Endothelial cell of umbilical vein (primary cell): Measurements from ENCODE around the gene GOLT1B. TPM values are rescaled to one million over a fixed set of nuclear protein-coding genes. Genes with fewer than 3 reads are reported as not detected.

Experiments
- BruUV-seq: library from RNA; stranded (reverse); fragments of 400-500 nt; replicated peaks from 2 replicates; lab custom pipeline; 2021; lab: Mats Ljungman, UMichigan
- CTCF ChIA-PET: fragments of 300-600, 350-600 bp; sonication (Branson Sonifier 250); formaldehyde crosslinking; loops from one replicate; lab custom pipeline; 2021; ENCODE audit warnings: antibody characterized with exemption, inconsistent platforms; lab: Charles Lee
- POLR2A ChIA-PET: fragments of 300-600, 350-600 bp; sonication (Branson Sonifier 250); formaldehyde crosslinking; loops from one replicate; lab custom pipeline; 2021; ENCODE audit warnings: antibody characterized with exemption, inconsistent platforms; lab: Charles Lee
- DNase-seq: peaks from one replicate; pipeline ENCODE4 v3.0.0-alpha.2; 2011; ENCODE audit warnings: low read depth, low spot score
- FAIRE-seq: peaks from 2 replicates; lab custom pipeline; 2011; peaks lifted over from hg19 to GRCh38; lab: Jason Lieb, UNC
- H2AFZ ChIP-seq: 2 replicates; pipeline ENCODE4 v1.6.0; 2012; ENCODE audit warnings: low read depth, low read length, control low read depth, inconsistent platforms
- H3K27ac ChIP-seq: 2 replicates; pipeline ENCODE4 v1.5.1; 2011; ENCODE audit warnings: low read depth, mild to moderate bottlenecking, control low read depth, low read length, moderate library complexity; ENCODE audit not compliant: insufficient read depth
- H3K27me3 ChIP-seq, 2 experiments: 2 replicates each; pipeline versions ENCODE4 v1.6.0 to v1.6.1; 2011; ENCODE audit warnings: low read length in 2 of 2, mixed read lengths in 1 of 2; ENCODE audit not compliant: control insufficient read depth in 2 of 2, insufficient read depth in 2 of 2
- H3K36me3 ChIP-seq, 2 experiments: 2 replicates in 1 of 2; 3 replicates in 1 of 2; pipeline ENCODE4 v1.5.1; 2011; ENCODE audit warnings: low read length in 2 of 2, mild to moderate bottlenecking in 1 of 2, moderate library complexity in 1 of 2; ENCODE audit not compliant: control insufficient read depth in 2 of 2, insufficient read depth in 2 of 2; ENCODE audit errors: extremely low read depth in 1 of 2
- H3K4me1 ChIP-seq: 3 replicates; pipeline ENCODE4 v1.5.1; 2011; ENCODE audit warnings: mild to moderate bottlenecking, low read length; ENCODE audit not compliant: control insufficient read depth, insufficient read depth; ENCODE audit errors: extremely low read depth
- H3K4me2 ChIP-seq: 2 replicates; pipeline ENCODE4 v1.6.1; 2011; ENCODE audit warnings: low read length, control low read depth, mixed read lengths; ENCODE audit not compliant: insufficient read depth
- H3K4me3 ChIP-seq, 3 experiments: fragments of 200-600 bp in 1 of 3; sonication (generic), shearing (Covaris generic) in 1 of 3; replicated peaks in 1 of 3; 2 replicates each; pipeline ENCODE4 v1.5.1; 2011 to 2016; ENCODE audit warnings: control low read depth in 3 of 3, low read length in 3 of 3, mild to moderate bottlenecking in 2 of 3, inconsistent platforms in 1 of 3, low read depth in 1 of 3, moderate library complexity in 1 of 3; ENCODE audit not compliant: insufficient read depth in 1 of 3
- H3K79me2 ChIP-seq: 2 replicates; pipeline ENCODE4 v1.6.0; 2012; ENCODE audit warnings: low read length, inconsistent platforms; ENCODE audit not compliant: control insufficient read depth, insufficient read depth
- H3K9ac ChIP-seq: replicated peaks from 2 replicates; pipeline ENCODE3; 2011; ENCODE audit warnings: low read length, control low read depth; ENCODE audit not compliant: insufficient read depth; ENCODE audit errors: extremely low read depth
- H3K9me1 ChIP-seq: replicated peaks from 3 replicates; pipeline ENCODE4 v1.6.0; 2011; ENCODE audit warnings: mild to moderate bottlenecking, low read length; ENCODE audit not compliant: control insufficient read depth, insufficient read depth; ENCODE audit errors: extremely low read depth
- H3K9me3 ChIP-seq: replicated peaks from 2 replicates; pipeline ENCODE4 v1.5.1; 2012; ENCODE audit warnings: low read length, inconsistent platforms; ENCODE audit not compliant: control insufficient read depth, insufficient read depth
- H4K20me1 ChIP-seq: replicated peaks from 2 replicates; pipeline ENCODE3; 2011; ENCODE audit warnings: mild to moderate bottlenecking, low read length; ENCODE audit not compliant: control insufficient read depth, insufficient read depth; ENCODE audit errors: extremely low read depth
- CTCF ChIP-seq, 2 donors: IDR thresholded peaks; 1 replicate in 1 of 2; 2 replicates in 1 of 2; pipeline ENCODE4 v1.5.1; 2011; ENCODE audit warnings: low read length in 2 of 2, mild to moderate bottlenecking in 2 of 2, moderate library complexity in 2 of 2, control low read depth in 1 of 2, inconsistent platforms in 1 of 2, low read depth in 1 of 2; ENCODE audit not compliant: insufficient read depth in 1 of 2; ENCODE audit errors: extremely low read depth in 1 of 2
- EZH2 ChIP-seq: IDR thresholded peaks from 2 replicates; pipeline ENCODE4 v1.6.1; 2012; ENCODE audit warnings: borderline replicate concordance, low read depth, mild to moderate bottlenecking, moderate library complexity, low read length, inconsistent platforms; ENCODE audit not compliant: severe bottlenecking
- FOS ChIP-seq: IDR thresholded peaks from 2 replicates; pipeline ENCODE4 v1.6.1; 2011; ENCODE audit warnings: mild to moderate bottlenecking, low read length, moderate library complexity, borderline replicate concordance; ENCODE audit not compliant: insufficient read depth
- GATA2 ChIP-seq: IDR thresholded peaks from 2 replicates; pipeline ENCODE4 v1.7.0; 2011; ENCODE audit warnings: low read depth, mild to moderate bottlenecking, moderate library complexity, mixed read lengths, low read length; ENCODE audit not compliant: insufficient read length, insufficient read depth
- JUN ChIP-seq: IDR thresholded peaks from 2 replicates; pipeline ENCODE4 v1.6.1; 2011; ENCODE audit warnings: borderline replicate concordance, low read depth; ENCODE audit not compliant: insufficient read length, insufficient read depth
- MAX ChIP-seq: IDR thresholded peaks from 2 replicates; pipeline ENCODE4 v1.6.1; 2011; ENCODE audit not compliant: insufficient read depth, insufficient read length
- MYC ChIP-seq: IDR thresholded peaks from one replicate; pipeline ENCODE4 v1.6.1; 2011; ENCODE audit warnings: mild to moderate bottlenecking, low read depth, low read length
- POLR2A ChIP-seq: IDR thresholded peaks from 2 replicates; pipeline ENCODE4 v1.6.1; 2012; ENCODE audit warnings: low read depth, mild to moderate bottlenecking, control low read depth, low read length
- POLR2AphosphoS5 ChIP-seq: IDR thresholded peaks from 2 replicates; pipeline ENCODE4 v1.6.1; 2012; ENCODE audit warnings: low read depth, mild to moderate bottlenecking, control low read depth, low read length, moderate library complexity; ENCODE audit not compliant: insufficient read depth
- dilution Hi-C: fragments of 300-500 bp; cut with MboI; formaldehyde crosslinking; loops from one replicate; pipeline ENCODE4 v1.15.0; 2019; ENCODE audit warnings: low sequenced_read_pairs; ENCODE audit not compliant: extremely low pct_ligation_motif_present
- intact Hi-C: fragments of 100-400 bp; cut with micrococcal nuclease; formaldehyde crosslinking; loops from one replicate; pipeline ENCODE4 v1.10.0; 2022
- polyA plus RNA-seq, 4 experiments: library from polyadenylated mRNA; depleted of rRNA in 3 of 4; stranded (reverse) in 3 of 4; unstranded in 1 of 4; fragments of >200 nt; gene quantifications; 2 replicates each; pipeline versions ENCODE4 v1.2.1 to v1.2.3, GENCODE V29; 2011 to 2012; ENCODE audit warnings: missing spikeins in 1 of 4
- total RNA-seq: library from RNA; stranded (reverse); gene quantifications from 2 replicates; pipeline ENCODE4 v1.2.3, GENCODE V29; 2021

The GOLT1B gene
- total and polyA plus RNA-seq, 2 donors (not counting 3 experiments of a cell fraction or from before 2014, with no cell fraction given), result 21.9 to 50.5 TPM

GRCh38 chr12:21456291-21456780 is 45.3 kb upstream of the GOLT1B start:
- Histone ChIP-seq H3K9ac (no peak overlapping the region), H4K20me1 (no peaks in the 10 kb centered on the region), H3K9me1 (no peaks in the 10 kb centered on the region), H3K27me3 (no peaks in the 10 kb centered on the region), H3K4me2 (no peak overlapping the region), H3K4me3 (no peak overlapping the region), H3K27ac (no peak overlapping the region), H3K36me3 (peaks cover 0 to 3% of the 10 kb centered on the region in 2 experiments), H3K9me3 (no peaks in the 10 kb centered on the region), H2AFZ (no peak overlapping the region), H3K79me2 (no peaks in the 10 kb centered on the region), H3K4me1 (no peaks in the 10 kb centered on the region)
- intact Hi-C loops, result no loop called here
- BruUV-seq, result no TSS peak
- dilution Hi-C loops, result no loop called here
- no peak for DNase-seq
- TF ChIP-seq POLR2A, result no peak
- TF ChIP-seq CTCF (IDR thresholded peaks at IDR 0.05; ENCODE audit: extremely low read depth in 1 of 2, insufficient read depth in 1 of 2, low read depth in 1 of 2, low read length in 2 of 2), result no peak
- TF ChIP-seq FOS, result no peak
- no peak for TF ChIP-seq MYC
- TF ChIP-seq JUN, result no peak
- no peak for TF ChIP-seq GATA2
- no peak for TF ChIP-seq EZH2
- no peak for TF ChIP-seq POLR2AphosphoS5
- TF ChIP-seq MAX, result no peak
- POLR2A ChIA-PET, result no interaction called here
- CTCF ChIA-PET, result no interaction called here
- FAIRE-seq, result no peak
